GM18511 (cell line): Measurements from ENCODE around the gene OR8A1.
A peak's percentile ranks its signal among the peaks of the same experiment; 100 is the strongest.

Source experiments
- ATAC-seq: cut with Tn5 transposase; IDR thresholded peaks from one replicate; pipeline ENCODE4 v1.9.1; 2021; ENCODE audit warnings: mild to moderate bottlenecking, moderate library complexity; ENCODE audit not compliant: unreplicated experiment

The OR8A1 gene

DNA sequence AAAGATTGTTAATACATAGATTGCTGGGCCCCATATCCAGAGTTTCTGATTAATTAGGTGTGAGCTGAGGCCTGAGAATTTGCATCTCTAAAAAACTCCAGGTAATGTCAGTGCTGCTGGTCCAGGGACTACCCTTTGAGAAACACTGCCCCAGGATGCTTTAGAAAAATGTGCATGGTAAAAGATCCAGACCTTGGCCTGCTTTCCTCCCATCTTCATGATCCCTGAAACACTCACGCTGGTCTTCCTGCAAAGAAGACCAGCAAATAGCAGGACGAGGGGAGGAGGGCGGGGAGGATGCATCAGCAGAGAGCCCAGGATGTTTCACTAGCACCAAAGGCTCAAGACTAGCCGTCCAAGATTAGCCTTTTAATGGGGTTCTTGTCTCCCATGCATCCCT, at the start of gene OR8A1:
TSS of gene OR8A1 (plus strand) at position 301 of the 400 bp plus-strand sequence. CDS start 123 bp downstream, outside the sequence.
- ATAC-seq = no peak

DNA sequence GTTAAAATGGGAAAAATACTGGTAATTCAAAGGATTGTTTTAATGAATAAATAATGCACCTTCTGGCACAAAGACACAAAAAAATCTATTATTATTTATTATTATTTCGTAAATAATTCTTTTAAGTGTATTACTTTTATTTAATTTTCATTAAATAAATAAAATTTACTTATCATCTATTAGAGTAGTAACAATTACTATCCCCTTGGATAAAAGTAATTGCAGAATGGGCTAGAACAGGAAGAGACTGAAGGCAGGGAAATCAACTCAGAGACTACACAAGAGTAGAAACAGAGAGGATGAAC, 49.3 kb upstream of the OR8A1 start:
- no peak for ATAC-seq

GRCh38 chr11:124533626-124534025, 36.2 kb upstream of the OR8A1 start:
- ATAC-seq = no peak

DNA sequence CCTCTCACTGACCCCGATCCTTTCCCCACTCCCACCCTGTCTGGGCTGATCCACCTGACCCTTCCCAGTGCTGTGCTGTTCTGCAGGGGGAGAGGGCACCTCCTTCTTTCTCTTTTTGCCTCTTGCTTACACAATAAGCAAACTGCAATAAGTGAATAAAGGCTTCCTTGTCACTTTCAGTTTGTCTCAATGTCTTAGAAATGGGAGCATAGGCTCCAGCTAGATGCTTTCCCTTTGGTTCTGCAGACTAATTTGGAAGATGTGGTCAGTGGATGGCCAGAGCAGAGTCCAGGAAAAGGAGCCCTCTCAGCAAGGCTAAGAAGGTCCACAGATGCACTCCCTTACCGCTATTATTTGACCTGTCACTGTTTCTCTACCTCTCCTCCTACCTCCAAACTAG, 35.7 kb upstream of the OR8A1 start:
- no peak for ATAC-seq

DNA sequence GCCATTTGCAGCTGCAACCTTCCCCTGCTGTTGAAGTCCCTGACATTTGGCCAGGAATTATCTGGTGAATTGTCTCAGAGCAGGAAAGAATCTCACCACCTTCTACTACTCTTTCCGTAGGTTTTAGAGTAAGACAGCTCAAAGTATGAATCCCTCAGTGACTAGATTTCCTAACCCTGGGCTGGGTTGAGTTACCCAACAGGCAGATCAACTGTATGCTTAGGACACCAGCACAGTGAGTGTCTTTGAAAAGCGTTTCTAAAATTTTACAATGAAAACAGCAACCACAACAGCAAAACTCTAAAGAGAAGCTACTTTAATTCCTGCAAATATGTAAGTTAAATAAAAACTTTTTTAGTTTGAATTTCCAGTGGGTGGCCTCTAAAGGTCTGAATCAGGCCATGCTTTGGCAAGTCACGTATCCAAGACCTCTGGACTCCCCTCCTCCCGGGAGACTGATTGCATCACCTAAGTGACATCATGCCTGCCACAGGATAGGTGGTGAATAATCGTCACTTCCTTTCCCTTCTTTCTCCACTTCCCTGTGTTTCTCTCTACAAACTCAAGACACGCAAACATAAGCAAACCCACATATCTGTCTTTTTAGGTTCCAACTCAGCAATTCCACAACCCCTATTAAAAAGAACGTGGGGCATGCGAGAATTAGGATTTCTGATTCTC, 34.1 kb upstream of the OR8A1 start:
- ATAC-seq = no peak

GRCh38 chr11:124536520-124536919, 33.3 kb upstream of the OR8A1 start:
- ATAC-seq = no peak

DNA sequence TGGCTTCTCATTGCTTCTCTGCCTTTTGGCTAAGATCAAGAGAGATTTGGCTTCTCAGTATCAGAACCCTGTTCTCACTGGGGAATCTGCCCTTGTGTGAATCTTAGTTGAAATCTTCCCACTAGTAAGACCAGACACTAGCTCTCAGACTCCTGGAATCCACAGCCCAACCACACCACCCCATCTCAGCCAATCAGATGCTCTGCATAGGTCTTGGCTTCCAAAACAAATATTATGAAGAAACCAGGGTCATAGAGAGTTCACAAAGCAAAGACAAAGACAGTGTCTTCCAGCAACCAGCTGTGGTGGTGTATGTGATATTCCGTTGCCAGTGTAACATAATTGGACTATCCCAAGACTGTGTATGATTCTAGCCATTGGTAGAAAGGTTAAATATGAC, 31.8 kb upstream of the OR8A1 start:
- ATAC-seq = no peak

- no peak for ATAC-seq
Observed at GRCh38 chr11:124541204-124541603, 28.6 kb upstream of the OR8A1 start.

- ATAC-seq = no peak
Observed at GRCh38 chr11:124543145-124543544, 26.7 kb upstream of the OR8A1 start.

GRCh38 chr11:124543554-124543953, 26.2 kb upstream of the OR8A1 start, which contains the start of gene OR8B12:
TSS of gene OR8B12 (minus strand) at chr11:124543654. CDS start at chr11:124543654, 0 bp downstream.
- no peak for ATAC-seq

DNA sequence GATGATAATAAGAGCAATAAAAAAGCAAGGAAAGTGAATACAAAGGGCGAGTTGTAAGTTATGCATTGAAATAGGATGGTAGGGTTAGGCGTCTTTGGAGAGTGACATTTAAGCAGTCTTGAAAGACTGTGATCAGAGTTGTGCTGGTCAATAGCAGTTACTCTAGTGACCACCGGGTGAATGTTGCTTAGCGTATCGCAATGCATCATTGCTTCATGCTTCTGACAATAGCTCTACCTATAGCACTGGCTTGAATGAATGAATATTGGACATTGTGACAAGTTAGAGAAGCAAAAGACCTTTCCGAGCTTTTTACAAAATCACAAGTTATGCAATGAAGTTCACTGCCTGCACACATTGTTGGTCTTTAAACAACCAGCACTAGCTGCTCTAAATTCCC, 18.6 kb upstream of the OR8A1 start:
- ATAC-seq = no peak

DNA sequence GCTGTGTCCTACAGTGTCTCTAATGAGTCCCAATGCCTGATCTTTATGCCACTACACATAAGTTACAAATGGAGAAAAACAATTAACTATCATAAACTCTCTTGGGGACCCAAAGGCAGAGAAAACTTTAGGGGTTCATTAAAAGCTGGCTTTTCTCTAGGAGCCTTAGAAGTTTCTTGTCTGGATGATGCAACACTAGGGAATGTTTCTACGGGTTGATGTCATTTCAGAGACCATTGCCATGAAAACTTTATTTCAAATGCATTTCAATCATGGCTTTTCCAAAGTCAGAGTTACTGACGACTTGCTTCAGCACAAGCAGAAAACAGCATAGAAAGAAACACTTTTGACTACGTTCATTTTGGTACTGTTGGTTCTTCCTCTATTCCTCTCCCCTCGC, 17.8 kb upstream of the OR8A1 start:
- no peak for ATAC-seq

GRCh38 chr11:124556828-124557227, 13.0 kb upstream of the OR8A1 start:
- ATAC-seq = no peak

DNA sequence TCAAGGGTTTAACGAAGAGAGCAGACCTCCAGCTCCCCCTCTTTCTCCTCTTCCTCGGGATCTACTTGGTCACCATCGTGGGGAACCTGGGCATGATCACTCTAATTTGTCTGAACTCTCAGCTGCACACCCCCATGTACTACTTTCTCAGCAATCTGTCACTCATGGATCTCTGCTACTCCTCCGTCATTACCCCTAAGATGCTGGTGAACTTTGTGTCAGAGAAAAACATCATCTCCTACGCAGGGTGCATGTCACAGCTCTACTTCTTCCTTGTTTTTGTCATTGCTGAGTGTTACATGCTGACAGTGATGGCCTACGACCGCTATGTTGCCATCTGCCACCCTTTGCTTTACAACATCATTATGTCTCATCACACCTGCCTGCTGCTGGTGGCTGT, 363 bp downstream of the OR8A1 start:
- ATAC-seq = no peak

DNA sequence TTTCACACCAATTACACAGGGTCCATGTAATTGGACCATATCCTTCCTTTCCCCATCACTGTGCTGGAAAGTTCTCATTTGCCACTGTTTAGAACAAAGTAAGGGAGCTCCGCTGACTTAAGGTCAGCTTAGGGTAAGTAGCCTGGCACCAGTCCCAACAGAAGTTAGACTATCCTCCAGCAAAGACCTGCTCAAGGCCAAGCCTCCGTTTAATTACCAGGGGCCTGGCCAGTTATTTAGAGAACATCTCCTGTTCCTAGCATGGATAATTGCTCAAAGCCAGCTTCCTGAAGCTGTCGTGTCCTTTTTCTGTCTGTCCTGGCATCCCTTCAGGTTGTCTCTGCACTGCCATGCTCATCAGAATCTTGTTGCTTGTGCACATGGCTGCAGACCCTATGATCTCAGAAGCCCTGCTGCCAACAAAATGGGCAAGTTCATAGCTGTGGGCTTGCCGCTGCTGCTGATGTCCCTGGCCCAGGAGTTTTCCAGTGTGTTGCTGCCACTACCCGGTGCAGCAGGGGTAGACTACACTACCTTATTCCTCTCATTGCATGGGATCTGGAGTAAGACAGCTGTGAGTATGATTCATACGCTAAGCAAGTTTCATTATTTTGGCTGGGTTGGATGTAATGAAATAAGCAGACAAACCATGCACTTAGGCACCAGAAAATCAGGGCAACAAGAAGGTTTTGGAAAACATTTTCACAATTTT, 8.1 kb downstream of the OR8A1 start:
- ATAC-seq = no peak

- no peak for ATAC-seq
Observed at GRCh38 chr11:124578761-124579160, 9.0 kb downstream of the OR8A1 start.

GRCh38 chr11:124581817-124582216, 12.0 kb downstream of the OR8A1 start:
- no peak for ATAC-seq

GRCh38 chr11:124582565-124582964, 12.8 kb downstream of the OR8A1 start:
- no peak for ATAC-seq

DNA sequence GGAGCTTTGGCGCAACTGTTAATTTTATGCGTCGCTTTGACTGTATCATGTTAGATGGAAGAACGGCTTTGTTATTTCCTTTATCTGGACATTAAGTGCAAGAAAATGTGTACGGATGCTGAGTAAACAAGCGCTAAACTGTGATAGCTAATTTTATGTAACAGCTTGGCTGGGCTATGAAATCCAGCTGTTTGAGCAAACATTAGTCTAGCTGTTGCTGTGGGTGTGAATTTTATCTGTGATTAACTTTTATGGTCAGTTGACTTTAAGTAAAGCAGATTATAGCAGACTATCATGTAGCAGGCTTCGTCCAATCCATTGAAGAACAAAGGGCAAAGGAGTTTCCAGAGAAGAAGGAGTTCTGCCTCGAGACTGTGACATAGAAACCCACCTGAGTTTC, 14.0 kb downstream of the OR8A1 start:
- no peak for ATAC-seq

DNA sequence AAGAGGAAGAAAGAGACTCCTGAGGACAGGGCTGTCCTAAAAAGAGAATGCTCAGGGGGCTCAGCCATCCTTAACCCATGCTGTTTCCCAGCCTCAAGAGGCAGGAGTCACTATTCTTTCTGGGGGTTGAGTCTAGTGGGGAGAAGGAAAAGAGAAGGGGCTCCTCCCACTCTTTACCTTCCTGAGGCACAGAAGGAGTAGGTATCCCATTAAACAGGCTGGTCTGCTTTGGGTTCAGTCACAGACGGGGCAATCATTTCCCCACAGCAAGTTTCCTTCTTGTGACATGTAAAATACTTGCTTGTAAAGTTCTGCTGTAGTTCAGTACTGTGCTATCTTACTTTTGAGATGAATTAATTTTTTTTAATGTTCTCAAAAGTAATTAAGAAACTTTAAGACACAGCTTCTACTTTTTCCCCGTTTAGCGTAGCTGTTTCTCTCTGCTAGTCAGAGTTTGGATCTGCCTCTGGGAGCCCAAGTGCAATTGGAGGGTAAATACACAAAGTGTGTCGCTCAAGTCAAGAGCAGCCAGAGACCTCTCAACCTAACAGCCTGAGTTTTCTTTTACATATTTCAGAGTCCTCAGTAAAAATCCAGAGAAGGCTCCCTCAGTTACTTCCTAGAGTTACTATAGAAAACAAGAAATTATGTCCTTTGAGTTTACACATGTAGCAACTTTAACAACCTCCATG, 15.0 kb downstream of the OR8A1 start:
- ATAC-seq = no peak

DNA sequence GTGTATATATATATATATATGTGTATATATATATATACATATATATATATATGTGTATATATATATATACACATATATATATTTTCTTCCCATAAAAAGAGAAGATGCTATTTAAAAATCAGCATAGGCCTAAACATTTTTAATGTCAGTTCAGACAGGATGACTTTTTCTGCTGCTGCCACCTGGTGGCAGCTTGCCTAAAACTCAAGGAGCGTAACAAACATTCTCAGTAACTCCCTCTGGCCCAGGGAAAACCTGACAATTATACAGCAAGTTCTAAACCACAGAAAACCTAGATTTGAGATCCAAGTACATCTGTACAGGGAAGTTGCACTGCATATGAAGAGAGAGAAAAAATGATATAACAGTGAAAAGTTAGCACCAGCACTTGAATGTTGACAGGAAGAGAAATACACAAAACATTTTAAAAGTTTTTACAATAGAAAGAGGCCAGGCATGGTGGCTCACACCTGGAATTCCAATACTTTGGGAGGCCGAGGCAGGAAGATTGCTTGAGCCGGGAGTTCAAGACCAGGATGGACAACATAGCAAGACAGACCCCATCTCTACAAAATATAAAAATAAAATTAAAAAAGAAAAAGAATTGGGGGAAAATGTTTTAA, 16.6 kb downstream of the OR8A1 start:
- peak; percentile 54 for ATAC-seq

GRCh38 chr11:124591430-124591829, 21.6 kb downstream of the OR8A1 start:
- ATAC-seq = no peak
